ENCODE results near the gene ADAMTS9. TPM values are rescaled to one million over a fixed set of nuclear protein-coding genes. Genes with fewer than 3 reads are reported as not detected.

Gene ADAMTS9
- total RNA-seq, 4 donors from 2014 or later, result 6.3 to 20.1 (median 13.0) TPM

GRCh38 chr3:64693031-64693430 lies 5.2 kb upstream of the ADAMTS9 start:
- no peak overlapping the region for H3K27ac ChIP-seq
- H3K36me3 ChIP-seq, result no peaks in the 10 kb centered on the region
- DNase-seq, result no peak
- H3K9me3 ChIP-seq, result no peaks in the 10 kb centered on the region
- TF ChIP-seq EP300 (IDR thresholded peaks at IDR 0.05; ENCODE audit: low read depth) (no peak), POLR2AphosphoS5 (IDR thresholded peaks at IDR 0.05) (no peak), POLR2A (IDR thresholded peaks at IDR 0.05) (no peak), CTCF (IDR thresholded peaks at IDR 0.05) (no peak)
- peaks cover 0 to 12% (median 5%) of the 10 kb centered on the region in 4 donors for H3K4me1 ChIP-seq
- peaks cover 6% of the 10 kb centered on the region for H3K27me3 ChIP-seq
- in situ Hi-C loops (cut with MboI; ENCODE audit: low pct_ligation_motif_present in 1 of 4, low pct_unique_long_range_greater_than_20kb in 1 of 4, low sequenced_read_pairs in 3 of 4) (loop anchor here in 1 of 4 donors (25.0 kb wide), 1 partner anchor 719 kb away; no protein-coding TSS in a partner anchor), intact Hi-C loops (cut with DNase I; ENCODE audit: low total_unique reads) (no loop called here)
- 40 to 75% methylated on average over 1 to 3 of the region's 3 CpGs for whole genome bisulfite sequencing, 2 donors (ENCODE audit: low coverage in 1 of 2)
- no peak overlapping the region for H3K4me3 ChIP-seq

- Histone ChIP-seq H3K4me1 (peaks cover 0 to 15% (median 9%) of the 10 kb centered on the region in 4 donors), H3K9me3 (no peaks in the 10 kb centered on the region), H3K4me3 (no peak overlapping the region), H3K36me3 (no peaks in the 10 kb centered on the region), H3K27ac (no peak overlapping the region), H3K27me3 (peaks cover 15% of the 10 kb centered on the region)
- no peak for DNase-seq
- intact Hi-C loops (cut with DNase I; ENCODE audit: low total_unique reads), result no loop called here
- 73 to 81% methylated on average over 2 to 3 of the region's 3 CpGs for WGBS, 2 donors (ENCODE audit: low coverage in 1 of 2)
- TF ChIP-seq EP300 (IDR thresholded peaks at IDR 0.05; ENCODE audit: low read depth) (no peak), CTCF (IDR thresholded peaks at IDR 0.05) (no peak), POLR2AphosphoS5 (IDR thresholded peaks at IDR 0.05) (no peak), POLR2A (IDR thresholded peaks at IDR 0.05) (no peak)
- in situ Hi-C loops (cut with MboI; ENCODE audit: low pct_ligation_motif_present in 1 of 4, low pct_unique_long_range_greater_than_20kb in 1 of 4, low sequenced_read_pairs in 3 of 4), result loop anchor here in 1 of 4 donors (25.0 kb wide), 1 partner anchor 721 kb away; no protein-coding TSS in a partner anchor
These were observed 3.3 kb upstream of the ADAMTS9 start for GRCh38 chr3:64691051-64691450.

- peak; percentile 8 for DNase-seq
- H3K27me3 ChIP-seq, result peaks cover 23% of the 10 kb centered on the region
These were observed 567 bp downstream of the ADAMTS9 start for GRCh38 chr3:64687086-64687780.

More at GRCh38 chr3:64687086-64687780, 567 bp downstream of the ADAMTS9 start:
- H3K4me1 ChIP-seq, result peaks cover 0 to 18% (median 9%) of the 10 kb centered on the region in 4 donors
- no peaks in the 10 kb centered on the region for H3K9me3 ChIP-seq
- H3K4me3 ChIP-seq, result peak overlapping the region; percentile 51 to 66 (median 59)
- in situ Hi-C loops (cut with MboI; ENCODE audit: low pct_ligation_motif_present in 1 of 4, low pct_unique_long_range_greater_than_20kb in 1 of 4, low sequenced_read_pairs in 3 of 4) (loop anchor here in 1 of 4 donors (25.0 kb wide), 1 partner anchor 725 kb away; no protein-coding TSS in a partner anchor), intact Hi-C loops (cut with DNase I; ENCODE audit: low total_unique reads) (loop anchor here (5.0 to 10.0 kb wide), 2 partner anchors 152 to 160 kb away; no protein-coding TSS in a partner anchor)
- 9 to 10% methylated on average over 6 to 38 of the region's 42 CpGs for WGBS, 2 donors (ENCODE audit: low coverage in 1 of 2)
- H3K36me3 ChIP-seq, result no peaks in the 10 kb centered on the region
- H3K27ac ChIP-seq, result peak overlapping the region; percentile 90 to 96 (median 92)
- no peak for TF ChIP-seq CTCF (IDR thresholded peaks at IDR 0.05)
- no peak for TF ChIP-seq POLR2AphosphoS5 (IDR thresholded peaks at IDR 0.05)
- no peak for TF ChIP-seq POLR2A (IDR thresholded peaks at IDR 0.05)
- no peak for TF ChIP-seq EP300 (IDR thresholded peaks at IDR 0.05; ENCODE audit: low read depth)
